NCI-H146 treated with DMSO at 0.1 percent for 48 hours (cell line): ENCODE measurements around the gene TMEM139.
"Not testable (repeated sequence)": the region's sequence is repeated elsewhere in the genome, so short reads cannot be mapped to it uniquely, and the experiment has no call there.

Experiments used
- DNase-seq: peaks from one replicate; lab custom pipeline; 2025; ENCODE audit not compliant: unreplicated experiment; lab: John Stamatoyannopoulos, UW

TMEM139 gene

DNA sequence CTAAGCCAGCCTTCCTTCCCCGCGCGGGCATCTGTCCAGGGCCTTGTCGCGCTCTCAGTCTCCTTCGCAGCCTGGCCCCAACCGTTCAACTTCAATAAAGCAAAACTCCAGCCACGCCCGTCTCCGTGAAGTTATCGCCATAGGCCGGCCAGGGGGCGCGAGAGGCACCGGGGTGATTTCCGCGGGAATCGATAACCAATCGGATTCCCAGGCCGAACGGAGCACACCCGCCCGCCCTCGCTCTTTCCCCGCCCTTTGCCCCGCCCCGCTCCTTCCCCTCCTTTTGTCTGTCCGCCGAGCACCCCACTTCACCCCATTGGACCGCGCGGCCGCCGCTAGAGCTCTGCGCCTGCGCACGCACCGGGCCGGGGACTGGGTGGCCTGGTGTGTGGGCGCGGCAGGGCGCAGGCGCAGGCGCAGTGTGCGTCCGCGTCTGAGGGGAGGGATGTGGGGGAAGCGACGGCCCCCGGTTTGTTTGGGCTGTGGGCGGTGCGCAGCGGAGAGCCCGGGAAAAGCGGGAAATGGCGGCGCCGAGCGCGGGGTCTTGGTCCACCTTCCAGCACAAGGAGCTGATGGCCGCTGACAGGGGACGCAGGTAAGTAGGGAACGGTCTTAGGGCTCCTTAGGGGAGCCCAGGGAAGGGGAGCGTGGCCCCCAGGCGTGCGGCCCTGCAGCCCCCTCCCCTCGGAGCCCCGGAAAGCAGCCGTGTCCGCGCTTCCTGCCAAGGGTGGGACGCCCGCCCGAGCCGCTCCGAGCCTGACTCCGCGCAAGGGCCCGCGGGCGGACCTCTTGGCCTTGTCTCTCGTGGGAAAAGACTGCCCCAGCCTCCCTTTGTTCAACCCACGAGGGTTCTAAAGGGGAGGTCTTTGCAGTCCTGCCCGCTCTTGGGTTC, 3.4 kb downstream of the TMEM139 start, which contains the start of gene CASP2:
TSS of gene CASP2 (plus strand) at position 417 of the 892 bp plus-strand sequence. CDS start at position 522, 105 bp downstream.
- peak; percentile 90 for DNase-seq

DNA sequence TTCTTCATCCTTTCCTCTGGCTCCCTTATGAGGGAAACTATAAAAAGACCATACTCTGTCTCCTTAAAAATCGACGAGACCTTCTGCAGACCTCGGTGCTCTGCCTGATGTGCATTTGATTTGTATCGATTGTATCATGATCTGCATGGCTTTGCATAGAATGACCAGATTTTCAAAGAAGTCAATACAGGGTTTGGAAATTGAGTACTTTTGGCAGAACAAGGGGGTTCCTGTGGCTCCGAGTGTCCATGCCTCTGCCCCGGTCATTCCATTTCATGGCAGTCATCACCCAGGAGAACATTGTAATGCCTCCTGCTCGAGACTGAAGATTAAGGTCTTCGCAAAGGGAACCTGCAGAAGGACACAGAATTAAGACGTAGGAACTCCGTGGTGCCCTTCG, 4.1 kb downstream of the TMEM139 start:
- no peak for DNase-seq

DNA sequence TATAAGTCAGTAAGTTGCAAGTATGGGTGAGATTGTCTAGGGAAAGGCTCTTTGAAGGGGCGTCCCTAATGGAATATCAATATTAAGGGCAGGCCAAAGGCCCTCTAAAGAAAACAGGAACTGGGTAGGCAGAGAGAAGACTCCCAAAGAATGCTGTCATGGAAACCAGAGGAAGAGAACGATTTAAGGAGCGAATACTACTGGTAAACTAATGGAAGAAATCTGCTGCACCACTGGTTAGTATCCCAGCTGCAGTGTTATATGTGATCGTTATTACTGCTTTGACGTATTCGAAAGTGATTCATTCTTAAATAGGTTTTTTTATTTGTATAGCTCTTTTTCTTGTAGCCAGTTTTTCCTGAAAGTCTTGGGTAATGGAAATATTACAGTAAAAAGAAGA, 4.7 kb downstream of the TMEM139 start:
- no peak for DNase-seq

DNA sequence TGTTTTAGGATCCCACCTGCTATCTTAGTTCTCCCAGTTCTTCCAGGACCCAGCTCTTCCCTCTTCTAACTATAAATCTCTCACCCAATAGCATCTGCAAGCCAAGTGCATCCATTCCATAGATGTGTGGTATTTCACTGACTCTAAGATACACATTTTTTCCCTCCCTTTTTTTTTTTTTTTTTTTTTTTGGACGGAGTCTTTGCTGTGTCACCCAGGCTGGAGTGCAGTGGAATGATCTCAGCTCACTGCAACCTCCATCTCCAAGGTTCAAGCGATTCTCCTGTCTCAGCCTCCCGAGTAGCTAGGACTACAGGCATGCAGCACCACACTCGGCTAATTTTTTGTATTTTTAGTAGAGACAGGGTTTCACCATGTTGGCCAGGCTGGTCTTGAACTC, 5.1 kb downstream of the TMEM139 start:
- not testable (repeated sequence) for DNase-seq

DNA sequence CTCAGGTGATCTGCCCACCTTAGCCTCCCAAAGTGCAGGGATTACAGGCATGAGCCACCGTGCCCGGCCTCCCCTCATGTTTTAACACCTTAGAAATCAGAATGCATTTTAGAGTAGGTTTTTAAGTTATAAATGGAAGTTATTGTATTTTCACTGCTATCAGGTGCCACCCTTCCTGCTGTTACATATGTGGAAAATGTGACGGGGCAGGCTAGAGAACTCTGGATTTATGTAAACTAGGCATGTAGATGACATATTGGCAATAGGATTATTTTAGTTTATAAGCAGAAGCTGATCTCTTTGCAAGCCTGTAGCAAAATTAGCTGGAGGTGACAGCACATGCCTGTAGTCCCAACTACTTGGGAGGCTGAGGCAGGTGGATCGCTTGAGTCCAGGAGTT, 5.5 kb downstream of the TMEM139 start:
- DNase-seq: no peak

DNA sequence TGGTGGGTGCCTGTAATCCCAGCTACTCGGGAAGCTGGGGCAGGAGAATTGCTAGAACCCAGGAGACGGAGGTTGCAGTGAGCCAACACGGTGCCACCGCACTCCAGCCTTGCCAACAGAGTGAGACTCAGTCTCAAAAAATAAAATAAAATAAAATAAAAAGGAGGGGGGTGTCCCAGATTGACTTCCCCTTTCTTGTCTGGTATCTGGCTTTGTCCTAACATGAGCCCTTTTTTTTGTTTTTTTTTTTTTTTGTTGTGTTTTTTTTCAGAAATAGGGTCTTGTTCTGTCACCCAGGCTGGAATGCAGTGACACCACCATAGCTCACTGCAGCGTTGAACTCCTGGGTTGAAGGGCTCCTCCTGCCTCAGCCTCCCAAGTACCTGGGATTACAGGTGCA, 8.1 kb downstream of the TMEM139 start:
- no peak for DNase-seq

DNA sequence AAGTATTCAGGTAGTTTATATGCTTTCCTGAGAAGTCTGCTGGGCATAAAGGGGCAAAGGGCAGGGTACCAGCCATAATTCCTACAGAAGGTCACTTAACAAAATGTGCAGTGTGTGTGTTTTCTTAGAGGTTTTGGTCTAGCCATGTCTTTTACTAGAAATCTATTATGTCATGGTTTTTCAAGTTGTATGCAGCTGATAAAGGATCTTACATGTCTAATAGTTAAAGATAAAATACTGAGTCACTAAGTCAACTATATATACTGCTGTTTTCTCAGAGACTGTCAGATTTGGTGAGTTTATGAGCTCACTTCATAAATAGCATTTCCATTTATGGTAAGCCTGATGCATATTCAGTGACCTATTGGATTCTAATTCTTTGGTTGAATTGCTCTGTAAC, 11.1 kb downstream of the TMEM139 start:
- no peak for DNase-seq

DNA sequence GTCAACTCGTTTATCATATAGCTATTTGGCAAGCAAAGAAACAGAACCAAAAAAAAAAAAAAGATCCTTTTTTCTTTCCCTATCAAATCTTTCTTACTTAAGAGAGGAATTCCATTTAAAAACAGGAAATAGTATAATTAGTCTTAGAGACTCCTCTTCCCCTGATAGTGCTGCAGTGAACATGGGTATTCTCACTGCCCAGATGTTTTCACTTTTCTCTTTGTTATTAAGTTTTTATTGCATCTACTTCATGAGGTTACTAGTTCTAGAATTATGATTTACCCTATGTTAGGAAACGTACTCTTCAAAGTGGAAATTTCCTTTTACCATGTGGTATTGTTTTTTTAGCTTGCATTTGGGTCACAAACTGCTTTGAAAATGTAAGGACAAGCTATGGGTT, 11.9 kb downstream of the TMEM139 start:
- DNase-seq: no peak

DNA sequence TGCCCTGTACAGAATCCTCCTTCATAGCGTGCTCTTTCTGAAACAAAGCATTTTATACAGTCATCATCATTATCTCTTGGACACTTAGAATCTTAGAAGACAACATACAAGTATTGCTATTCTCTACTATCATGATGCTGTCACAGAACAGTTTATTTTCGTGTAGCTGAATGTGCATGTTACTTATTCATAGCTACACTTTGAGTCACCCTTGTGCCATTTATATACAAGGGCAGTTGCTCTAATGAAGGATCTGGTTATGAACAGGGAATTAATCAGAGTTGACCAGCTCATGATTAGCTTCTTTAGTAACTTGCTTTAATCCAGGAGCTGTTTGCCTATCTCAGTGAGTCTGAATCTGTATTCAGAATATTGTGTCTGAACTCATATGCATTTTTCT, 14.6 kb downstream of the TMEM139 start:
- no peak for DNase-seq

DNA sequence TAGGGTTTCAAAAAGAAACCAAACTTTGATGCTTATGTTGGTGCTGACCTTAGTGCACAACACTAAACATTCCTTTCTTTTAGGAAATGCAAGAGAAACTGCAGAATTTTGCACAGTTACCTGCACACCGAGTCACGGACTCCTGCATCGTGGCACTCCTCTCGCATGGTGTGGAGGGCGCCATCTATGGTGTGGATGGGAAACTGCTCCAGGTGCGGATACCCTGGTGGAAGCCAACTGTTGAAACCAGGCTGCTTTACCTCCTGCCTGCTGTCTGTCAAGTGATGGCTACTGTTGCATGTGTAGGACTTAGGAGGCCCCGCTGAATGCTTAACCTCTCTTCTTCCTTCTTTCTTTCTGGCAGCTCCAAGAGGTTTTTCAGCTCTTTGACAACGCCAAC, 15.1 kb downstream of the TMEM139 start:
- no peak for DNase-seq

DNA sequence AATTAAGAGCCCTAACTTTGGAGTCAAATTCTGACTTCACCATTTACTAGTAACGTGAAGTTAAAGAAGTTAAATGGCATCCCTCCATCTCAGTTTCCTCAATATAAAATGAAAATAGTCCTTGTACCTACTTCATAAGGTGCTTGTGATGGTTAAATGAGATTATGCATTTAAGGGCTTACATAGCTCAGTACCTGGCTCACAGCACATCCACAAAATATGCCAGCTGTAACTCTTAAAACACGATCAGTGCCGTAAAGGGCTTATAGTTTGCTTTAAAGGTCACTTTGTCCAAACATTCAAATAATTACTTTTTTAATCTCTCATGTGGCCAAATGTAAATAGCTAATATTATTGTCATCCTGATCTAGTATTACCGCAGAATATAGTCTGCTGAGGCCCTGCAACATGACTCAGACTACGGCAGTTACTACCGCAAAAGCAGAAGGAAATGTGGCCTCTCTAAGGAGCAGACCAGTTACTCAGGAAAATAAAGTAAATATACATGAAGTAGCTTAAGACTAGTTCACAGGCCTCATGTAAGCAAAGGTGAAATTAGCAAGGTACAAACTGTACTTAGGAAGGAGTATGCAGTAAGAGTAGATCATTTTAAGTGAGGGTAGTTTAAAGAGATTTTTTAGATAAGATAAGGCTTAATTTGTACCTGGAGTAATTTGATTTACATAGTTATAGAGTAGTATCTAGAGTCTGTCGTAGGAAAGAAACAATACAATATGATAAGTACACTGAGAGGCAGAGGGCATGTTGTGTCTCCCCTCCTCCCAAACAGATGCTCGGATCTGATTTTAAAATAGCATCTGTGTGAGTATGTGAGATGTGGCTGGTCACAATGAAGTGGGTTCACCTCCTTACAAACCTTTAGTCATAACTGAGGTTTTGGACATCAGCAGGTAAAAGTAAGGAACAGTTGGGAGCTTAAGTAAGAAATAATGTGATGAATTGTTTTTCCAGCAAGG, 16.5 kb downstream of the TMEM139 start:
- no peak for DNase-seq

DNA sequence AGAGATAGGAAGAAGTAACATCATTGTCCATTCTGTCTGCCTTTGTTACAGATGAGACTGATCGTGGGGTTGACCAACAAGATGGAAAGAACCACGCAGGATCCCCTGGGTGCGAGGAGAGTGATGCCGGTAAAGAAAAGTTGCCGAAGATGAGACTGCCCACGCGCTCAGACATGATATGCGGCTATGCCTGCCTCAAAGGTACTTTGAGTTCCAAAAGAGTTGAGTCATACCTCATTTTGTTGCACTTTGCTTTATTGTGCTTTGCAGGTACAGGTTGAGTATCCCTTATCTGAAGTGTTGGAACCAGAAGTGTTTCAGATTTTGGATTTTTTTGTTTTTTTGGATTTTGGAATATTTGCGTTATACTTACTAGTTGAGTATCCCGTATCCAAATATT, 19.0 kb downstream of the TMEM139 start:
- DNase-seq: no peak

DNA sequence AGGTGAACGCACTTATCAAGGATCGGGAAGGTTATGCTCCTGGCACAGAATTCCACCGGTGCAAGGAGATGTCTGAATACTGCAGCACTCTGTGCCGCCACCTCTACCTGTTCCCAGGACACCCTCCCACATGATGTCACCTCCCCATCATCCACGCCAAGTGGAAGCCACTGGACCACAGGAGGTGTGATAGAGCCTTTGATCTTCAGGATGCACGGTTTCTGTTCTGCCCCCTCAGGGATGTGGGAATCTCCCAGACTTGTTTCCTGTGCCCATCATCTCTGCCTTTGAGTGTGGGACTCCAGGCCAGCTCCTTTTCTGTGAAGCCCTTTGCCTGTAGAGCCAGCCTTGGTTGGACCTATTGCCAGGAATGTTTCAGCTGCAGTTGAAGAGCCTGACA, 20.2 kb downstream of the TMEM139 start:
- no peak for DNase-seq

DNA sequence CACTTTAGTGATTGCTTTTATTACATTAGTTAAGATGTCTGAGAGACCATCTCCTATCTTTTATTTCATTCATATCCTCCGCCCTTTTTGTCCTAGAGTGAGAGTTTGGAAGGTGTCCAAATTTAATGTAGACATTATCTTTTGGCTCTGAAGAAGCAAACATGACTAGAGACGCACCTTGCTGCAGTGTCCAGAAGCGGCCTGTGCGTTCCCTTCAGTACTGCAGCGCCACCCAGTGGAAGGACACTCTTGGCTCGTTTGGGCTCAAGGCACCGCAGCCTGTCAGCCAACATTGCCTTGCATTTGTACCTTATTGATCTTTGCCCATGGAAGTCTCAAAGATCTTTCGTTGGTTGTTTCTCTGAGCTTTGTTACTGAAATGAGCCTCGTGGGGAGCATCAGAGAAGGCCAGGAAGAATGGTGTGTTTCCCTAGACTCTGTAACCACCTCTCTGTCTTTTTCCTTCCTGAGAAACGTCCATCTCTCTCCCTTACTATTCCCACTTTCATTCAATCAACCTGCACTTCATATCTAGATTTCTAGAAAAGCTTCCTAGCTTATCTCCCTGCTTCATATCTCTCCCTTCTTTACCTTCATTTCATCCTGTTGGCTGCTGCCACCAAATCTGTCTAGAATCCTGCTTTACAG, 20.8 kb downstream of the TMEM139 start:
- no peak for DNase-seq

DNA sequence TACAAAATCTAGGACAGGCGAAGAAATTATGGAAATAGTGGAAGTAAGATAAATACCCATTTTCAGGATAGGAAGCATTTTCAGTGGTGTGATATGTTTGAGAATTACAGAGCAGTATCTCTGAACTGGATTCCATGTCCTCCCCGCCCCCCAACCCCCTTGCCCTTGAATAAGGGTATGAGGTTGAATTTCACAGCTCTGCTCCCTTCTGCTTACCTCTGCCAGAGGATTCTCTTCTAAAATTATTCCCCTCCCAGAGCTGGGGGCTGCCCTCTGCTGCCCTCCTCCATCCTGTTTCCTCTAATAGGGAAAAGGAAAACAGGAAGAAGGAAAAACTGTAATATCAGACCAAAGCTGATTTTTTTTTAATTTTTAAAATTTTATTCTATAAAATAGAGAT, 23.9 kb downstream of the TMEM139 start:
- DNase-seq: no peak

DNA sequence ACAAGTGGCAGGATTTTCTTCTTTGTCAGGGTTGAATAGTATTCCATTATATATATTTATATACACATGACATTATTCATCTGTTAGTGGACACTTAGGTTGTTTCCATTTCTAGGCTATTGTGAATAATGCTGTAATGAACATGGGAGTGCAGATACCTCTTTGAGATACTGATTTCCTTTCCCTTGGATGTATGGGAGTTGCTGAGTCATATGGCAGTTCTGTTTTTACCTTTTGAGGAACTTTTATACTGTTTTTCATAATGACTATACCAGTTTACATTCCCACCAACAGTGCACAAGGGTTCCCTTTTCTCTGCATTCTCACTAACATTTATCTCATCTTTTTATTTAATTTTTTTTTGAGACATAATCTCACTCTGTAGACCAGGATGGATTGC, 29.4 kb downstream of the TMEM139 start:
- DNase-seq: no peak

DNA sequence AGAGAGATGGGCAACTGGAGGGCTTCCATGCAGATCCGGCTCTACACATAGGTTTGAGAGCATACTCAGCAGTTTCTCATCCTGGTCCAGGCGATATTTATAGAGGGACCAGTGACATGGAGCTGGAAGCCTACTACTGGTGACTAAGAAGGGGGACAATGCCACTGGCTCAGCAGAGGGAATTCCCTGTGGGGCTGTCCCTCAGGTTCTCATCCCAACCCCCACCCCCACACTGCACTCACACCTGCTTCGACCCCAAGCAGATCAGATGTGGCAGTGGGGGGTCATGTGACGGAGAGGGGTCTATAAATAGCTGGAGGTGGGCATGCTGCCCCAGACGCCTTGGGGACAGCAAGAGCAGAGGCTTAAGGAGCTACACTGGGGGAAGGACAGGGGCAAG, 31.0 kb downstream of the TMEM139 start, which contains the start of gene CLCN1:
TSS of gene CLCN1 (plus strand) at position 336 of the 400 bp plus-strand sequence. CDS start 102 bp downstream, outside the sequence.
- no peak for DNase-seq

DNA sequence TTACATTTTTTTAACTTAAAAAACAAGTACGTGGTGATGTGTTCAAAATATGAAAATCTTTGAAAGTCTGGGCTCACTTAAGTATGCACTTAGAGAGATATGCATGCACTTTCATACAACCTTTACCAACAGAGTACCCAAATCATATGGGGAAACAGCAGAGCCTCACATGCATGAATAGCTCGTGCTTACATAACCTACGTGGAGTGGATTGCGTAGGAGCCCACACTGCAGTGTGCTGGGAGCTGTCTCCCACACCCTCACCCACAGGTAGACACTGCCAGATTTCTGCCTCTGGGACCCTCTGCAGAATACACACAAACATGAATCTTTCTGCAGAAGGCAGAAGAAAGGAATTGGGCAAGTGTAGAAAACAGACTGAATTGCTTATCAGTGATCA, 31.7 kb downstream of the TMEM139 start:
- no peak for DNase-seq

DNA sequence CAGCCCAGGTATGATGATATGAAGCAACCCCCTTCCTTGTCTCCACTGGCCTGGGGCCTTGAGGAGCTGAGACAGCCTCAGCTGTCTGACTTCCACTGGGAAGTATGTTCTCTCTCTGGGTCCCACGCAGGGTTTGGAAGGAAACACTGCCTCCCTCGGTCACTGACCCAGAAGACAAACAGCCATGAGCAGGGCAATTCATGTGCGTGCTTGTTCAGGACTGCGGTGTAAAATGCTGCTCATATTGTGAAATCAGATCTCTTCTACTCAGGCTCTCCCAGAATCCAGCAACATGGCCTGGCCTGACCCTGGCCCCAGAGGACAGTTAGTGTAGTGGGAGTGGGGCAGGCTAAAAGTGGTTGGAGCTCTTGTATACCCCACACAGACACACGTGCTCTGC, 33.9 kb downstream of the TMEM139 start:
- no peak for DNase-seq

DNA sequence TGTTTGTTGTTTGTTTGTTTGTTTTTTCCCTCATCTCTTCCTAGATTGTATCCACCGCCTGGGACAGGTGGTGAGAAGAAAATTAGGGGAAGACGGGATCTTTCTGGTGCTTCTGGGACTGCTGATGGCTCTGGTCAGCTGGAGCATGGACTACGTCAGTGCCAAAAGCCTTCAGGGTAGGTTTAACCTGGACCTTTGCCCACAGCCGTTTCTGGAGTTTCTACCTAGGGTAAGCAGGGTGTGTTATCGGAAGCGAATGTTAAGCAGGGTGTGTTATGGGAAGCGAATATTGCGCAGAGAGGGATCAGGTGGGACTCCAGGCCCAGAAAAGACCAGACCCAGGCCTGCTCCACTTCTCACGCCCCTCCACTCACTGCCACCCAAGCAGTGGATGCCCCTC, 35.9 kb downstream of the TMEM139 start:
- DNase-seq: no peak

DNA sequence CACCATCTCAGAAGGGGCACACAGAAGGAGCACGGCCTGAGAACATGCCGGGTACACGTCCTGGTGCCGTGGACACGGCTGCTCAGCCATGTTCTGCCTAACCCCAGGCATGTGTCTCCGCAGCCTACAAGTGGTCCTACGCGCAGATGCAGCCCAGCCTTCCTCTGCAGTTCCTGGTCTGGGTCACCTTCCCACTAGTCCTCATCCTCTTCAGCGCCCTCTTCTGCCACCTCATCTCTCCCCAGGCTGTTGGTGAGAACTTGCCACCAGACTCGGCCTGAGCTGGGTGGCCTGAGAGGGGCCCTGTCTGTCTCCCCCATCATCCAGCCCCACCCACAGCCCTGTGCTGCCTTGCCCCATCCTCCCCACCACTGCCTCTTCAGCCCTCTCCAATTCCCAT, 36.5 kb downstream of the TMEM139 start:
- DNase-seq: no peak
